HepG2 (cell line): ENCODE results near the gene CELF4. TPM values are rescaled to one million over a fixed set of nuclear protein-coding genes. Genes with fewer than 3 reads are reported as not detected.

ENCODE experiments used
- ATAC-seq: fragments of 200-7000 bp; cut with Tn5 transposase; 3 replicates; pipeline ENCODE4 v1.9.1; 2020; ENCODE audit warnings: mild to moderate bottlenecking, moderate library complexity
- BruUV-seq: library from RNA; stranded (reverse); fragments of 400-500 nt; replicated peaks from 2 replicates; lab custom pipeline; 2021; lab: Mats Ljungman, UMichigan
- CTCF ChIA-PET: fragments of 300-600 bp; formaldehyde crosslinking; extraction: SDS; loops from one replicate; lab custom pipeline; 2021; ENCODE audit warnings: low total read pairs, inconsistent platforms, low intra/inter-chr PET ratio; lab: Yijun Ruan, JAX
- POLR2A ChIA-PET: fragments of 350-600 bp; sonication (Branson Sonifier 250); formaldehyde crosslinking; loops from one replicate; lab custom pipeline; 2020; ENCODE audit warnings: antibody characterized with exemption, inconsistent platforms; lab: Yijun Ruan, JAX
- DNase-seq: peaks from one replicate; pipeline ENCODE4 v3.0.0-alpha.2; 2015; ENCODE audit warnings: low spot score
- FAIRE-seq: peaks from 3 replicates; lab custom pipeline; 2011; peaks lifted over from hg19 to GRCh38; lab: Jason Lieb, UNC
- H2AFZ ChIP-seq: one replicate; pipeline ENCODE4 v1.6.1; 2011; ENCODE audit warnings: low read length, inconsistent platforms
- H3K27ac ChIP-seq: fragments of 300-600 bp; 3 replicates; pipeline ENCODE4 v1.8.0; 2011; ENCODE audit warnings: mixed run types, mild to moderate bottlenecking, mixed read lengths, low read length, inconsistent platforms; ENCODE audit not compliant: insufficient read depth; ENCODE audit errors: extremely low read length
- H3K27me3 ChIP-seq, 2 experiments: fragments of 200-600 bp in 1 of 2; 2 replicates in 1 of 2; 3 replicates in 1 of 2; pipeline versions ENCODE4 v1.6.0 to v1.8.0; 2011; ENCODE audit warnings: low read length in 2 of 2, mild to moderate bottlenecking in 2 of 2, moderate library complexity in 2 of 2, inconsistent platforms in 1 of 2; ENCODE audit not compliant: insufficient read depth in 2 of 2, control insufficient read depth in 1 of 2
- H3K36me3 ChIP-seq, 2 experiments: fragments of 200-600 bp in 1 of 2; replicated peaks in 1 of 2; 2 replicates in 1 of 2; 3 replicates in 1 of 2; pipeline versions ENCODE4 v1.5.1 to v1.8.0; 2011; ENCODE audit warnings: low read length in 2 of 2, inconsistent platforms in 1 of 2; ENCODE audit not compliant: insufficient read depth in 2 of 2, control insufficient read depth in 1 of 2
- H3K4me1 ChIP-seq: 2 replicates; pipeline ENCODE4 v1.5.1; 2012; ENCODE audit warnings: low read length, inconsistent platforms; ENCODE audit not compliant: insufficient read depth
- H3K4me2 ChIP-seq: 2 replicates; pipeline ENCODE4 v1.6.0; 2011; ENCODE audit warnings: low read depth, low read length, inconsistent platforms
- H3K4me3 ChIP-seq, 3 experiments: fragments of 200-600 bp in 1 of 3; sonication (generic), shearing (Covaris generic) in 1 of 3; replicated peaks in 1 of 3; 2 replicates each; pipeline ENCODE4 v1.5.1; 2011 to 2016; ENCODE audit warnings: low read length in 3 of 3, inconsistent platforms in 2 of 3, low read depth in 2 of 3, mild to moderate bottlenecking in 2 of 3, control low read depth in 1 of 3, mixed read lengths in 1 of 3; ENCODE audit not compliant: insufficient read depth in 1 of 3
- H3K79me2 ChIP-seq: one replicate; pipeline ENCODE4 v1.6.1; 2011; ENCODE audit warnings: low read length, inconsistent platforms; ENCODE audit not compliant: insufficient read depth
- H3K9ac ChIP-seq: 2 replicates; pipeline ENCODE4 v1.6.0; 2011; ENCODE audit warnings: mild to moderate bottlenecking, low read depth, low read length, inconsistent platforms; ENCODE audit not compliant: insufficient read depth
- H3K9me3 ChIP-seq: 2 replicates; pipeline ENCODE4 v1.5.1; 2012; ENCODE audit warnings: mild to moderate bottlenecking, low read length
- H4K20me1 ChIP-seq: 2 replicates; pipeline ENCODE4 v1.6.0; 2011; ENCODE audit warnings: inconsistent platforms, mild to moderate bottlenecking, low read length, moderate library complexity; ENCODE audit not compliant: insufficient read depth
- ATRX ChIP-seq: sonication (generic); formaldehyde crosslinking; IDR thresholded peaks from 2 replicates; pipeline ENCODE4 v1.4.0; 2020; ENCODE audit warnings: missing genetic modification reagents, borderline replicate concordance
- CBX2 ChIP-seq, 2 experiments: fragments of 200-600 bp in 1 of 2; sonication (generic); formaldehyde crosslinking in 1 of 2; IDR thresholded peaks; 2 replicates each; pipeline versions ENCODE4 v1.7.0 to v1.8.1; 2018 to 2022; ENCODE audit warnings: low read depth in 2 of 2, low read length in 1 of 2, mild to moderate bottlenecking in 1 of 2, missing genetic modification reagents in 1 of 2
- EED ChIP-seq: sonication (generic); formaldehyde crosslinking; IDR thresholded peaks from 2 replicates; pipeline ENCODE4 v1.5.0; 2020; ENCODE audit warnings: mild to moderate bottlenecking, missing genetic modification reagents
- FOSL1 ChIP-seq: sonication (generic); formaldehyde crosslinking; IDR thresholded peaks from 2 replicates; pipeline ENCODE4 v1.9.0; 2021; ENCODE audit warnings: missing genetic modification reagents, borderline replicate concordance
- GMEB1 ChIP-seq: sonication (generic); formaldehyde crosslinking; IDR thresholded peaks from 2 replicates; pipeline ENCODE4 v1.5.1; 2020; ENCODE audit warnings: missing genetic modification reagents, mild to moderate bottlenecking, borderline replicate concordance
- PRPF4 ChIP-seq: fragments of 200-400 bp; formaldehyde crosslinking; IDR thresholded peaks from 2 replicates; pipeline ENCODE4 v1.6.1; 2016; ENCODE audit warnings: low read length, low read depth; ENCODE audit not compliant: poor library complexity, severe bottlenecking
- REST ChIP-seq, 2 experiments: IDR thresholded peaks; 2 replicates each; pipeline ENCODE4 v1.6.1; 2011 to 2012; ENCODE audit warnings: low read length in 2 of 2, borderline replicate concordance in 1 of 2, low read depth in 1 of 2, mild to moderate bottlenecking in 1 of 2, moderate library complexity in 1 of 2
- ZKSCAN8 ChIP-seq: IDR thresholded peaks from 2 replicates; pipeline ENCODE4 v1.6.1; 2016; ENCODE audit warnings: borderline replicate concordance, missing genetic modification reagents, missing compliant biosample characterization
- ZNF326 ChIP-seq: sonication (generic); formaldehyde crosslinking; IDR thresholded peaks from 2 replicates; pipeline ENCODE4 v1.4.0; 2020; ENCODE audit warnings: missing genetic modification reagents, borderline replicate concordance
- WGBS: methylation state at CpG from one replicate; pipeline ENCODE4 v1.1.6; 2017; ENCODE audit warnings: low lambda C conversion rate; 5-methylcytosine and 5-hydroxymethylcytosine counted together
- in situ Hi-C: cut with HindIII; loops from 2 replicates; pipeline ENCODE4 v1.10.0; 2017; ENCODE audit warnings: low pct_unique_long_range_greater_than_20kb; ENCODE audit not compliant: extremely low pct_ligation_motif_present
- intact Hi-C: fragments of 100-400 bp; cut with micrococcal nuclease; formaldehyde crosslinking; loops from one replicate; pipeline ENCODE4 v1.10.0; 2022; ENCODE audit not compliant: unreplicated experiment
- polyA plus RNA-seq, 8 experiments: library from polyadenylated mRNA; depleted of rRNA in 3 of 8; stranded (reverse) in 7 of 8; unstranded in 1 of 8; fragments of >200 nt; fragmentation: Illumina TruSeq in 4 of 8; extraction: Trizol in 4 of 8; gene quantifications; 2 replicates each; pipeline versions ENCODE4 v1.2.1 to v1.2.3, GENCODE V29; 2011 to 2016; ENCODE audit warnings: low read depth in 4 of 8, missing spikeins in 1 of 8, mixed read lengths in 1 of 8; ENCODE audit not compliant: insufficient read depth in 1 of 8
- total RNA-seq, 5 experiments: library from RNA; depleted of rRNA; stranded (reverse); fragments of >200 nt; fragmentation: Illumina TruSeq; extraction: Trizol; gene quantifications; 2 replicates each; pipeline ENCODE4 v1.2.3, GENCODE V29; 2016; ENCODE audit warnings: low read depth in 1 of 5
- TF ChIP-seq, protein P1 (sequence below): IDR thresholded peaks from 2 replicates; pipeline ENCODE4 v1.4.0; 2020; ENCODE audit warnings: mild to moderate bottlenecking, missing genetic modification reagents
- TF ChIP-seq, protein P2 (sequence below): IDR thresholded peaks from 2 replicates; pipeline ENCODE4 v1.6.1; 2016; ENCODE audit warnings: control low read depth

Gene CELF4
- total and polyA plus RNA-seq, 2 of the 13 experiments (the other 11 are each of a cell fraction or from before 2014, with no cell fraction given), result not detected

DNA sequence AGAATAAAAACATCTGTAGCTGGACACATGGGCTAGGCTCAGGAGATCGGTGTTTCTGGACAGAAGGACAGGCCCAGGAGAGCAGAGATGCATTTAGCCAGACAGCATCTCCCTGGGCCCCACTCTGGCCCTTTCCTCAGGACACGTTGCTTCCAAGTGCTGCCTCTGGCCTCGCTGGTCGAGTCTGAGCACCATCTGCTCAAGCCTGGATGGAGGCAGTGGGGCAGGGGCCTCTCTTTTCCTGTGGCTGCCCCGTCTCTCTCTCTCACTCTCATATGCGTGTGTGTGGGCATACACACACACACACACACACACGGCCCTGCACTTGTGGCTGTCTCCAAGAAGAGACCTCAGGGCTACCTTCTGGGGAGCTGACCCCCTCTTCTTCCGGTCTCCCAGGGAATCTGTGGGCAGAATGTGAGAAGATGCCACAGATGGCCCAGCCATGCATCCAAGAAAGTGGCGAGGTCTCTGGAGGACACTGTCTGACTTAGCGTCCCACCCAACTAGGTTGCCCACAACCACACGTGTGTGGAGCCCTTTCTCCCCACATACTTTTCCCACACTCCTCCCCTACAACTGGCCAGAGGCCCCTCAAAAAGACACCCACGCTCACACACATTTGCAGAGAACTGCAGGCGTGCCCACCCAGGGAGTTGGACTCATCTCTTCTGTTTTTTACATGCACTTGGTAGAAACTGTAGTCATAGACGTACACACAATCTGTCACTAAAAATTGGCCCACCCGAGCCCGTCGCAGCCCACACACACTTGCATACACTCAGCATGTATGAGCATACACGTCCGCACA, 19.9 kb downstream of the CELF4 start:
- peaks cover 0 to 50% of the 10 kb centered on the region in 2 experiments; a peak in 4 of 5 replicates for H3K27me3 ChIP-seq
- CTCF ChIA-PET, result no interaction called here
- TF ChIP-seq PRPF4 (no peak), ZNF326 (CRISPR knock-in tag) (no peak), CBX2 (IDR thresholded peaks at IDR 0.05; ENCODE audit: low read depth, low read length) (no peak), CBX2 (CRISPR knock-in tag; IDR thresholded peaks at IDR 0.05; ENCODE audit: low read depth) (no peak), ZKSCAN8 (CRISPR knock-in tag) (no peak), GMEB1 (no peak), FOSL1 (CRISPR knock-in tag) (no peak), EED (no peak), ATRX (no peak), REST (IDR thresholded peaks at IDR 0.05; ENCODE audit: borderline replicate concordance in 1 of 2, low read depth in 1 of 2, low read length in 2 of 2) (no peak)
- TF ChIP-seq, protein P1, sequence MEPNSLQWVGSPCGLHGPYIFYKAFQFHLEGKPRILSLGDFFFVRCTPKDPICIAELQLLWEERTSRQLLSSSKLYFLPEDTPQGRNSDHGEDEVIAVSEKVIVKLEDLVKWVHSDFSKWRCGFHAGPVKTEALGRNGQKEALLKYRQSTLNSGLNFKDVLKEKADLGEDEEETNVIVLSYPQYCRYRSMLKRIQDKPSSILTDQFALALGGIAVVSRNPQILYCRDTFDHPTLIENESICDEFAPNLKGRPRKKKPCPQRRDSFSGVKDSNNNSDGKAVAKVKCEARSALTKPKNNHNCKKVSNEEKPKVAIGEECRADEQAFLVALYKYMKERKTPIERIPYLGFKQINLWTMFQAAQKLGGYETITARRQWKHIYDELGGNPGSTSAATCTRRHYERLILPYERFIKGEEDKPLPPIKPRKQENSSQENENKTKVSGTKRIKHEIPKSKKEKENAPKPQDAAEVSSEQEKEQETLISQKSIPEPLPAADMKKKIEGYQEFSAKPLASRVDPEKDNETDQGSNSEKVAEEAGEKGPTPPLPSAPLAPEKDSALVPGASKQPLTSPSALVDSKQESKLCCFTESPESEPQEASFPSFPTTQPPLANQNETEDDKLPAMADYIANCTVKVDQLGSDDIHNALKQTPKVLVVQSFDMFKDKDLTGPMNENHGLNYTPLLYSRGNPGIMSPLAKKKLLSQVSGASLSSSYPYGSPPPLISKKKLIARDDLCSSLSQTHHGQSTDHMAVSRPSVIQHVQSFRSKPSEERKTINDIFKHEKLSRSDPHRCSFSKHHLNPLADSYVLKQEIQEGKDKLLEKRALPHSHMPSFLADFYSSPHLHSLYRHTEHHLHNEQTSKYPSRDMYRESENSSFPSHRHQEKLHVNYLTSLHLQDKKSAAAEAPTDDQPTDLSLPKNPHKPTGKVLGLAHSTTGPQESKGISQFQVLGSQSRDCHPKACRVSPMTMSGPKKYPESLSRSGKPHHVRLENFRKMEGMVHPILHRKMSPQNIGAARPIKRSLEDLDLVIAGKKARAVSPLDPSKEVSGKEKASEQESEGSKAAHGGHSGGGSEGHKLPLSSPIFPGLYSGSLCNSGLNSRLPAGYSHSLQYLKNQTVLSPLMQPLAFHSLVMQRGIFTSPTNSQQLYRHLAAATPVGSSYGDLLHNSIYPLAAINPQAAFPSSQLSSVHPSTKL, result no peak
- TF ChIP-seq, protein P2, sequence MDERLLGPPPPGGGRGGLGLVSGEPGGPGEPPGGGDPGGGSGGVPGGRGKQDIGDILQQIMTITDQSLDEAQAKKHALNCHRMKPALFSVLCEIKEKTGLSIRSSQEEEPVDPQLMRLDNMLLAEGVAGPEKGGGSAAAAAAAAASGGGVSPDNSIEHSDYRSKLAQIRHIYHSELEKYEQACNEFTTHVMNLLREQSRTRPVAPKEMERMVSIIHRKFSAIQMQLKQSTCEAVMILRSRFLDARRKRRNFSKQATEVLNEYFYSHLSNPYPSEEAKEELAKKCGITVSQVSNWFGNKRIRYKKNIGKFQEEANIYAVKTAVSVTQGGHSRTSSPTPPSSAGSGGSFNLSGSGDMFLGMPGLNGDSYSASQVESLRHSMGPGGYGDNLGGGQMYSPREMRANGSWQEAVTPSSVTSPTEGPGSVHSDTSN (CRISPR knock-in tag), result no peak

More for the DNA sequence above, 19.9 kb downstream of the CELF4 start:
- POLR2A ChIA-PET, result no interaction called here
- Histone ChIP-seq H3K79me2 (no peaks in the 10 kb centered on the region), H3K4me3 (no peak overlapping the region), H3K9me3 (no peaks in the 10 kb centered on the region), H3K4me1 (no peaks in the 10 kb centered on the region), H3K9ac (no peak overlapping the region), H3K4me2 (no peak overlapping the region), H3K27ac (no peak overlapping the region), H2AFZ (no peak overlapping the region), H4K20me1 (no peaks in the 10 kb centered on the region), H3K36me3 (no peaks in the 10 kb centered on the region)
- FAIRE-seq (no peak), DNase-seq (no peak), ATAC-seq (no peak)
- 9% methylated on average over 13 of the region's 19 CpGs for WGBS
- no TSS peak for BruUV-seq
- in situ Hi-C loops (no loop called here), intact Hi-C loops (no loop called here)
